NB4 (cell line): Measurements from ENCODE around the gene CPT1B.

ENCODE experiments used
- DNase-seq: peaks from one replicate; pipeline ENCODE4 v3.0.0; 2010; ENCODE audit warnings: low read depth
- H3K4me3 ChIP-seq: one replicate; pipeline ENCODE4 v1.5.1; 2011; ENCODE audit warnings: mild to moderate bottlenecking, low read depth, low read length, moderate library complexity
- CTCF ChIP-seq: IDR thresholded peaks from one replicate; pipeline ENCODE4 v1.5.1; 2012; ENCODE audit warnings: low read depth, low read length
- MAX ChIP-seq: IDR thresholded peaks from 2 replicates; pipeline ENCODE4 v1.6.1; 2011; ENCODE audit warnings: low read depth, low read length
- MYC ChIP-seq: IDR thresholded peaks from 2 replicates; pipeline ENCODE4 v1.6.1; 2011; ENCODE audit warnings: low read depth, low read length
- POLR2A ChIP-seq: IDR thresholded peaks from 2 replicates; pipeline ENCODE4 v1.6.1; 2011; ENCODE audit warnings: mild to moderate bottlenecking; ENCODE audit not compliant: insufficient read length; ENCODE audit errors: extremely low read depth

CPT1B gene

GRCh38 chr22:50524676-50525103, 53.5 kb downstream of the CPT1B start:
- TF ChIP-seq CTCF (no peak), MYC (no peak), POLR2A (no peak), MAX (no peak)
- peak overlapping the region; percentile 74 for H3K4me3 ChIP-seq
- peak; percentile 58 for DNase-seq

- peak overlapping the region; percentile 74 for H3K4me3 ChIP-seq
- no peak for TF ChIP-seq POLR2A
- no peak for TF ChIP-seq MAX
- TF ChIP-seq MYC: no peak
- no peak for TF ChIP-seq CTCF
- DNase-seq: no peak
Observed at GRCh38 chr22:50523806-50524675, 54.2 kb downstream of the CPT1B start.

GRCh38 chr22:50523458-50523805, 54.8 kb downstream of the CPT1B start:
- DNase-seq: no peak
- no peak for TF ChIP-seq POLR2A
- no peak for TF ChIP-seq MAX
- TF ChIP-seq MYC: no peak
- TF ChIP-seq CTCF: no peak
- no peak overlapping the region for H3K4me3 ChIP-seq

- no peak overlapping the region for H3K4me3 ChIP-seq
- no peak for DNase-seq
- TF ChIP-seq POLR2A: no peak
- TF ChIP-seq MAX: no peak
- TF ChIP-seq MYC: no peak
- no peak for TF ChIP-seq CTCF
Observed at GRCh38 chr22:50522806-50523438, 55.3 kb downstream of the CPT1B start.

- TF ChIP-seq MYC: no peak
- TF ChIP-seq CTCF: no peak
- TF ChIP-seq POLR2A: no peak
- TF ChIP-seq MAX: no peak
- no peak for DNase-seq
Observed at GRCh38 chr22:50522208-50522805, 55.9 kb downstream of the CPT1B start.

More at GRCh38 chr22:50522208-50522805, 55.9 kb downstream of the CPT1B start:
- no peak overlapping the region for H3K4me3 ChIP-seq
